ENCODE data around the gene MCM10.

Gene MCM10

GRCh38 chr10:13160934-13161856 lies at the start of gene MCM10:
TSS of gene MCM10 (plus strand) at chr10:13161558. CDS start at chr10:13164203, 2,645 bp downstream.
- H3K4me3 ChIP-seq (replicated peaks; ENCODE audit: low read depth, low read length): peak within 1 kb of the TSS; percentile 81
- TF ChIP-seq, protein P1, sequence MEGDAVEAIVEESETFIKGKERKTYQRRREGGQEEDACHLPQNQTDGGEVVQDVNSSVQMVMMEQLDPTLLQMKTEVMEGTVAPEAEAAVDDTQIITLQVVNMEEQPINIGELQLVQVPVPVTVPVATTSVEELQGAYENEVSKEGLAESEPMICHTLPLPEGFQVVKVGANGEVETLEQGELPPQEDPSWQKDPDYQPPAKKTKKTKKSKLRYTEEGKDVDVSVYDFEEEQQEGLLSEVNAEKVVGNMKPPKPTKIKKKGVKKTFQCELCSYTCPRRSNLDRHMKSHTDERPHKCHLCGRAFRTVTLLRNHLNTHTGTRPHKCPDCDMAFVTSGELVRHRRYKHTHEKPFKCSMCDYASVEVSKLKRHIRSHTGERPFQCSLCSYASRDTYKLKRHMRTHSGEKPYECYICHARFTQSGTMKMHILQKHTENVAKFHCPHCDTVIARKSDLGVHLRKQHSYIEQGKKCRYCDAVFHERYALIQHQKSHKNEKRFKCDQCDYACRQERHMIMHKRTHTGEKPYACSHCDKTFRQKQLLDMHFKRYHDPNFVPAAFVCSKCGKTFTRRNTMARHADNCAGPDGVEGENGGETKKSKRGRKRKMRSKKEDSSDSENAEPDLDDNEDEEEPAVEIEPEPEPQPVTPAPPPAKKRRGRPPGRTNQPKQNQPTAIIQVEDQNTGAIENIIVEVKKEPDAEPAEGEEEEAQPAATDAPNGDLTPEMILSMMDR (IDR thresholded peaks at IDR 0.05; ENCODE audit: low read depth, low read length, missing control alignments): peak; percentile 82
- peak; percentile 99 for DNase-seq (ENCODE audit: extremely low read depth, low read depth)

- no peak for DNase-seq (ENCODE audit: extremely low read depth, low read depth)
- TF ChIP-seq, protein P1 (IDR thresholded peaks at IDR 0.05; ENCODE audit: low read depth, low read length, missing control alignments): no peak
- no peak overlapping the region for H3K4me3 ChIP-seq (replicated peaks; ENCODE audit: low read depth, low read length)
Observed at GRCh38 chr10:13113544-13113943, 47.8 kb upstream of the MCM10 start.

GRCh38 chr10:13115832-13116803 lies 45.2 kb upstream of the MCM10 start:
- TF ChIP-seq, protein P1 (IDR thresholded peaks at IDR 0.05; ENCODE audit: low read depth, low read length, missing control alignments): no peak
- DNase-seq (ENCODE audit: extremely low read depth, low read depth): no peak
- no peak overlapping the region for H3K4me3 ChIP-seq (replicated peaks; ENCODE audit: low read depth, low read length)

DNA sequence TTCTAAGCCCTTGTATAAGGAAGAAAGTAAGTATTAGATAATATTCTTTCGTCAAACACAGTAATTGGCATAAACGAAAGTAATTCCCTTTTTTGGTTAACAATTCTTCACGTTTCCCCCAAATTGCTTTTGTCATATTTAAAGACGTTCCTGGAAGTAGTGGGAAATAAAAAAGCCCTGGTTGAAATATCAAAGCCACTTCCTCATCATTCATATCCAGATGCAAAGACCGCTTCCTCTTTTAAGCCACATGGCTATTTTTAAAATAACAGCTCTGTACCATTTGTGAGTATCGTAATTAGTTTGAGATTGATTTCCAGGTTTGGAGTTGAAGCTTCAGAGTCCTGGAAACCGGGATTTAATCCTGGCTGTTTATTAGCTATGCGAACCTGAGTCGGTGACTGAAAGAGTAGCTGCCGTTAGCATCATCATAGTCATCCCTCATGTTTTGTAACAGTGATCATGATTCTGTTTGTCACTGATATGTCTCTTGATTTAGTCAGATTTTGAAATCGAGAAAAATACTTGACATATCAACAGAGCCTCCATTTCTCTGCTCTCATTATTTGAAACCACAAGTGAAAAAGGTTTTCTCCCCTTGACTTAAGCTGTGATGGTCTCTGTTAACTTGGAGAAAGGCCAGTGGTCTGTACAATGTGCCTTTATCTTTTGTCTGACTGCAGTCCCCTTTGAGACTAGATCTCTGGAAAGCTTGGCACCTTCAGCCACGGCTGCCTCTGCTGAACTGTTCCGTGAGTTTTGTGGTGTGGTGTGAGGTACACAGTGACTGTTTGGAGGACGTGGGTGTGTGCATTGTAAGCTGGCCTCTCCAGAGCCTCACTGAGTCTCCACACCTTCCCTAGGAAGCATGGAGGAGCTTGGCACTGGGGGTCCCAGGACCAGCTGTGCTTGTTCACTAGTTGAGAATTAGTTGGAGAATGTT lies 43.2 kb upstream of the MCM10 start:
- TF ChIP-seq, protein P1 (IDR thresholded peaks at IDR 0.05; ENCODE audit: low read depth, low read length, missing control alignments): no peak
- no peak for DNase-seq (ENCODE audit: extremely low read depth, low read depth)

GRCh38 chr10:13118784-13119410 lies 42.5 kb upstream of the MCM10 start:
- no peak overlapping the region for H3K4me3 ChIP-seq (replicated peaks; ENCODE audit: low read depth, low read length)
- TF ChIP-seq, protein P1 (IDR thresholded peaks at IDR 0.05; ENCODE audit: low read depth, low read length, missing control alignments): no peak
- DNase-seq (ENCODE audit: extremely low read depth, low read depth): no peak

More for the DNA sequence above, 43.2 kb upstream of the MCM10 start:
- H3K4me3 ChIP-seq (replicated peaks; ENCODE audit: low read depth, low read length): no peak overlapping the region

Measured in HFF-Myc (cell line).